Neural crest cell (in vitro differentiated cells): ENCODE results near the gene TRAPPC2. TPM values are rescaled to one million over a fixed set of nuclear protein-coding genes. Genes with fewer than 3 reads are reported as not detected.
A peak's percentile ranks its signal among the peaks of the same experiment; 100 is the strongest.

ENCODE experiments used
- DNase-seq: peaks from one replicate; pipeline ENCODE4 v3.0.0; 2021; ENCODE audit warnings: low read depth, mixed read lengths, low spot score
- H3K27ac Mint-ChIP-seq: one replicate; pipeline ENCODE4 v1.8.0; 2021; ENCODE audit warnings: mild to moderate bottlenecking, mixed read lengths; ENCODE audit not compliant: unreplicated experiment
- H3K27me3 Mint-ChIP-seq: 2 replicates; pipeline ENCODE4 v1.8.0; 2021; ENCODE audit warnings: low read depth, mild to moderate bottlenecking, mixed read lengths
- H3K36me3 Mint-ChIP-seq: 2 replicates; pipeline ENCODE4 v1.8.0; 2021; ENCODE audit warnings: low read depth, mild to moderate bottlenecking, mixed read lengths
- H3K4me1 Mint-ChIP-seq: 2 replicates; pipeline ENCODE4 v1.8.0; 2021; ENCODE audit warnings: mixed read lengths
- H3K4me3 Mint-ChIP-seq: one replicate; pipeline ENCODE4 v1.8.0; 2021; ENCODE audit warnings: mild to moderate bottlenecking, mixed read lengths
- H3K9me3 Mint-ChIP-seq: 2 replicates; pipeline ENCODE4 v1.8.0; 2021; ENCODE audit warnings: mixed read lengths
- total RNA-seq: library from RNA; stranded (reverse); gene quantifications from 2 replicates; pipeline ENCODE4 v1.2.1, GENCODE V29; 2021
- TF ChIP-seq, protein P1 (sequence below): fragments of 200-600 bp; sonication (generic); conservative IDR thresholded peaks from 2 replicates; pipeline ENCODE4 v1.5.0; 2021; ENCODE audit warnings: antibody characterized with exemption, mild to moderate bottlenecking

TRAPPC2 gene
- total RNA-seq, 1 donor from 2014 or later, result 23.0 TPM

DNA sequence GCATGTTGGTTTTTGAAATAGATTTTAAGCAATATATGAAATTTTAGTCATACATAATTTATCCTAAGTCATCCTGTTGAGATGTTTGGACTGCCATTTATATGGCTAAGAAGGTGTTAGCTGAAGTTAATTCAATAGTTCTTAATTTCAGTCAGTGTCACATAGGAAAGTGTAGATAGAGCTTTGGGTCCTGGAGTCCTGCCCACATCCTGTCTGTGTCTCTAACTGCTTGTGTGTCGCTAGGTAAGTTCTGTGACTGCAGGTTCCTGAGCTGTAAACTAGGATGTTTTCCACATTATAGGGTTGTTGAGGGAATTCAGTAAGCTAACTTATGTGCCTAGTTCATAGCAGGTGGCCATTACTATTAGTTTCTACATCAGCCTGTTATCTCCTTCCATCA, 20.8 kb upstream of the TRAPPC2 start:
- DNase-seq, result no peak
- no peaks in the 10 kb centered on the region for H3K9me3 Mint-ChIP-seq
- no peak overlapping the region for H3K27ac Mint-ChIP-seq
- H3K27me3 Mint-ChIP-seq, result no peaks in the 10 kb centered on the region
- peaks cover 12% of the 10 kb centered on the region for H3K36me3 Mint-ChIP-seq
- no peak overlapping the region for H3K4me3 Mint-ChIP-seq
- H3K4me1 Mint-ChIP-seq, result no peaks in the 10 kb centered on the region
- TF ChIP-seq, protein P1, sequence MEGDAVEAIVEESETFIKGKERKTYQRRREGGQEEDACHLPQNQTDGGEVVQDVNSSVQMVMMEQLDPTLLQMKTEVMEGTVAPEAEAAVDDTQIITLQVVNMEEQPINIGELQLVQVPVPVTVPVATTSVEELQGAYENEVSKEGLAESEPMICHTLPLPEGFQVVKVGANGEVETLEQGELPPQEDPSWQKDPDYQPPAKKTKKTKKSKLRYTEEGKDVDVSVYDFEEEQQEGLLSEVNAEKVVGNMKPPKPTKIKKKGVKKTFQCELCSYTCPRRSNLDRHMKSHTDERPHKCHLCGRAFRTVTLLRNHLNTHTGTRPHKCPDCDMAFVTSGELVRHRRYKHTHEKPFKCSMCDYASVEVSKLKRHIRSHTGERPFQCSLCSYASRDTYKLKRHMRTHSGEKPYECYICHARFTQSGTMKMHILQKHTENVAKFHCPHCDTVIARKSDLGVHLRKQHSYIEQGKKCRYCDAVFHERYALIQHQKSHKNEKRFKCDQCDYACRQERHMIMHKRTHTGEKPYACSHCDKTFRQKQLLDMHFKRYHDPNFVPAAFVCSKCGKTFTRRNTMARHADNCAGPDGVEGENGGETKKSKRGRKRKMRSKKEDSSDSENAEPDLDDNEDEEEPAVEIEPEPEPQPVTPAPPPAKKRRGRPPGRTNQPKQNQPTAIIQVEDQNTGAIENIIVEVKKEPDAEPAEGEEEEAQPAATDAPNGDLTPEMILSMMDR, result no peak

DNA sequence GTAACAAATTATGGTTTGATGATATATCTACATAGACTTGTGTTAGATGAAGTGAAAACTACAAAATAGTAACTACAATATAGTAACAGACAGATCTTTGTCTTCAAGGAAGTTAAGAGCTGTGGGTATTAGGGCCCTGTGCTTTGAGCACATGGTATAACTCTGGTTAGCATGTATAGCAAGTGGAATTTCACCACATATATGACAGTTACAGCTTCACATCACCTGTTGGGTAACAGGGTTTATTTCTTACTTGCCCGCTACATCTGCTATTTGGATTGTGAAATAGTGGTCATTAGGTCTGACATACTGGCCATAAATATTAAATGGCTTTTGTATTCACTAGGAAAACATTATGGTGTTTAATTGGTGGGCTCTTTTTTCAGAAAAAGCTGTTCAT, 20.3 kb upstream of the TRAPPC2 start:
- no peaks in the 10 kb centered on the region for H3K27me3 Mint-ChIP-seq
- H3K9me3 Mint-ChIP-seq, result no peaks in the 10 kb centered on the region
- H3K36me3 Mint-ChIP-seq, result peaks cover 12% of the 10 kb centered on the region
- H3K27ac Mint-ChIP-seq, result no peak overlapping the region
- DNase-seq, result no peak
- H3K4me1 Mint-ChIP-seq, result no peaks in the 10 kb centered on the region
- TF ChIP-seq, protein P1, result no peak
- H3K4me3 Mint-ChIP-seq, result no peak overlapping the region

DNA sequence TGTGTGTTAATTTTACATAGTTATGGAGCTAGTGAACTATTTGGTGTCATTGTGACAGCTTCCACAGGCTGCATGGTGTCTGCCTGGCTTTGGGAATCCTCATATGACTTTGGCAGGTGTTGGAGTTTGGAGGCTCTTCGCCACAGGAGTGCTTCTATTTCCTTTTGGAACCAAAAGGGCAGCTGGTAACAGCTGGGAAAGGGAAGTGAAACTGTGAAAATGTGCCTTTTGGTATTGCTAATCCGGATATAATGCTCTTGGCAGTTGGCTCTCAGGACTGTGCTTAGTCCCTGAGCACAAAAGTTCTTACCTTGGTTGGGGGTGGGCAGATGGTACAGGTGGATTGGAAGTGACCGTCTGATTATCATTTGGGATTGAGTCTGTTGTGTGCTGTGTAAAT, 18.2 kb upstream of the TRAPPC2 start:
- DNase-seq, result no peak
- H3K9me3 Mint-ChIP-seq, result no peaks in the 10 kb centered on the region
- no peak overlapping the region for H3K4me3 Mint-ChIP-seq
- H3K27ac Mint-ChIP-seq, result no peak overlapping the region
- TF ChIP-seq, protein P1, result no peak
- H3K27me3 Mint-ChIP-seq, result no peaks in the 10 kb centered on the region
- peaks cover 11% of the 10 kb centered on the region for H3K36me3 Mint-ChIP-seq
- H3K4me1 Mint-ChIP-seq, result no peaks in the 10 kb centered on the region

DNA sequence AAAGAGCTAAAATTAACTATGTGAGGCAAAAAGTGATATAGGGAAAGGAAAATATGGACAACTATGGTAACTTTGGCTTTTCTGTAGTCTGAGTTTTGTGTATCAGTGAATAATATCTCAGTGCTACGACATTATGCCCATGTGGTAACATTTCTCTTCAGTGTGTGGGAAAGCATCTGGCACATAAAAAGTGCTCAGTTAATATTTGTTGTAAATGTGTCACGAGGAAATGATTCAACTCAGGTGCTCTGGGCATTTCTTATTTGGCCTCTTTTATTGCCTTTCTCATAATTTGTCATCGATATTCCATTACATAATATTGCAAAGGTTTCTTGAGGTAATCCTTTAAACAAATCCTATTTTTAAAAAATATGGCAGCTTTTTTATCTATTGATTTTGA, 17.7 kb upstream of the TRAPPC2 start:
- no peak for DNase-seq
- Mint-ChIP-seq H3K4me3 (no peak overlapping the region), H3K27ac (no peak overlapping the region), H3K9me3 (no peaks in the 10 kb centered on the region), H3K27me3 (no peaks in the 10 kb centered on the region), H3K4me1 (no peaks in the 10 kb centered on the region), H3K36me3 (peaks cover 11% of the 10 kb centered on the region)
- TF ChIP-seq, protein P1, result no peak

DNA sequence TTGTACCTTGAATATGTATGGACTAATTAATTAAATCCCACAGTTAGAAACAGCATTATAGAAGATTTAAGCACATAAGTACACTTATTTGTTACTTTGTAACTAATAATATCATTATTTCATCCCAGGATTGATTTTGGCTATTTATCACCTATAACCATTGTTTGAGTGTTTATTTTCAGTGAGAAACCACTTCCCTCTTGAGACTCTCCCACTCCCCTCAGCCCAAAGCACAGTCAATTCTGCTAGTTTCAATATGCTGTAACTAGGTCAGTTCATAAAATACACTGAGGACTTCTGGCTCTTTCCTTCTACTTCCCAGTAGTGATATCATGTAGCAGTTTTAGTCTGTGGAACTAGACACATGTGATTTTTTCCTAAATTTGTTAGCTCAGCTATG, 16.4 kb upstream of the TRAPPC2 start:
- Mint-ChIP-seq H3K9me3 (no peaks in the 10 kb centered on the region), H3K27ac (no peak overlapping the region), H3K4me1 (no peaks in the 10 kb centered on the region), H3K36me3 (peaks cover 11% of the 10 kb centered on the region), H3K27me3 (no peaks in the 10 kb centered on the region), H3K4me3 (no peak overlapping the region)
- TF ChIP-seq, protein P1, result no peak
- DNase-seq, result no peak

DNA sequence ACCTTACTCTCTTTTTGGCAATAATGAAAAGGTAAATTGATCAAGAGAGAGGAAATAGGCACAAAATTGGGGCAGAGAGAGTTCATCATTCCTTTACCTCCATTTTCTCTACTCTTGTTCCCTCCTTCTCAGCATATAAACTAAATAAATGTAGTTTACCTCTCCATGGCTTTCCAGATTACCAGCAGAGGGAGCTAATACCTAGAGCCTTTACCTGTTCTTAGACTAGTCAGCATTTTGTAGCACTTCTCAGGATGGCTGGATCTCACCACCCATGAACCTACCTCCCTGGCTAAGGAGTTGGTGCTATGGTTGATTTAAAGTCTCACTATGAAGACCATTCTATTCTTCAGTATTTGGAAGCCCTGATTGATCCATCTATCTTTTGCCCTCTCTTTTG, 15.8 kb upstream of the TRAPPC2 start:
- peaks cover 13% of the 10 kb centered on the region for H3K36me3 Mint-ChIP-seq
- no peak overlapping the region for H3K4me3 Mint-ChIP-seq
- H3K4me1 Mint-ChIP-seq, result no peaks in the 10 kb centered on the region
- H3K9me3 Mint-ChIP-seq, result no peaks in the 10 kb centered on the region
- TF ChIP-seq, protein P1, result peak; percentile 67
- H3K27ac Mint-ChIP-seq, result no peak overlapping the region
- no peak for DNase-seq
- no peaks in the 10 kb centered on the region for H3K27me3 Mint-ChIP-seq
